Muscle layer of colon (tissue), 2 donors: Measurements from ENCODE around the gene TSPAN18.

Source experiments
- H3K27ac ChIP-seq: one replicate; pipeline ENCODE4 v1.7.0; 2013; ENCODE audit warnings: low read depth, mild to moderate bottlenecking, low read length, moderate library complexity
- H3K27me3 ChIP-seq, 2 donors: one replicate each; pipeline ENCODE4 v1.7.0; 2013; ENCODE audit warnings: low read length in 2 of 2, mild to moderate bottlenecking in 2 of 2; ENCODE audit not compliant: insufficient read depth in 2 of 2, control insufficient read depth in 1 of 2
- H3K36me3 ChIP-seq: one replicate; pipeline ENCODE4 v1.7.0; 2013; ENCODE audit warnings: mild to moderate bottlenecking, low read length; ENCODE audit not compliant: insufficient read depth
- H3K4me1 ChIP-seq: one replicate; pipeline ENCODE4 v1.7.0; 2013; ENCODE audit warnings: mild to moderate bottlenecking, low read length; ENCODE audit not compliant: insufficient read depth
- H3K4me3 ChIP-seq, 2 donors: one replicate each; pipeline ENCODE4 v1.7.0; 2013; ENCODE audit warnings: low read length in 2 of 2, low read depth in 1 of 2, mild to moderate bottlenecking in 1 of 2, moderate library complexity in 1 of 2
- H3K9ac ChIP-seq: one replicate; pipeline ENCODE4 v1.7.0; 2013; ENCODE audit warnings: low read length
- H3K9me3 ChIP-seq: one replicate; pipeline ENCODE4 v1.7.0; 2013; ENCODE audit warnings: mild to moderate bottlenecking, low read length
- donor health status: abdominal sarcoma.
- donor health status: Adenocarcinoma of cecum.

The TSPAN18 gene

GRCh38 chr11:44848963-44849350 lies 122.2 kb downstream of the TSPAN18 start:
- no peak overlapping the region for H3K4me3 ChIP-seq
- no peaks in the 10 kb centered on the region for H3K27me3 ChIP-seq
- H3K36me3 ChIP-seq = peaks cover 4% of the 10 kb centered on the region
- H3K4me1 ChIP-seq = peaks cover 5% of the 10 kb centered on the region
- no peak overlapping the region for H3K9ac ChIP-seq
- no peak overlapping the region for H3K27ac ChIP-seq
- H3K9me3 ChIP-seq = no peaks in the 10 kb centered on the region

GRCh38 chr11:44849424-44849823 lies 122.7 kb downstream of the TSPAN18 start:
- H3K9ac ChIP-seq = no peak overlapping the region
- no peak overlapping the region for H3K27ac ChIP-seq
- no peaks in the 10 kb centered on the region for H3K27me3 ChIP-seq
- H3K4me1 ChIP-seq = peaks cover 8% of the 10 kb centered on the region
- H3K9me3 ChIP-seq = no peaks in the 10 kb centered on the region
- no peak overlapping the region for H3K4me3 ChIP-seq
- peaks cover 4% of the 10 kb centered on the region for H3K36me3 ChIP-seq

- H3K9ac ChIP-seq = no peak overlapping the region
- H3K27me3 ChIP-seq = no peaks in the 10 kb centered on the region
- peaks cover 4% of the 10 kb centered on the region for H3K36me3 ChIP-seq
- no peak overlapping the region for H3K4me3 ChIP-seq
- H3K9me3 ChIP-seq = no peaks in the 10 kb centered on the region
- H3K4me1 ChIP-seq = peaks cover 13% of the 10 kb centered on the region
- no peak overlapping the region for H3K27ac ChIP-seq
Observed at GRCh38 chr11:44849922-44850321, 123.2 kb downstream of the TSPAN18 start.

- no peak overlapping the region for H3K27ac ChIP-seq
- H3K36me3 ChIP-seq = peaks cover 4% of the 10 kb centered on the region
- H3K9ac ChIP-seq = no peak overlapping the region
- H3K27me3 ChIP-seq = no peaks in the 10 kb centered on the region
- H3K4me3 ChIP-seq = no peak overlapping the region
- H3K9me3 ChIP-seq = no peaks in the 10 kb centered on the region
- H3K4me1 ChIP-seq = peaks cover 13% of the 10 kb centered on the region
Observed at GRCh38 chr11:44851496-44851895, 124.7 kb downstream of the TSPAN18 start.

- no peaks in the 10 kb centered on the region for H3K27me3 ChIP-seq
- peaks cover 4% of the 10 kb centered on the region for H3K36me3 ChIP-seq
- peaks cover 18% of the 10 kb centered on the region for H3K4me1 ChIP-seq
- no peak overlapping the region for H3K27ac ChIP-seq
- H3K9me3 ChIP-seq = no peaks in the 10 kb centered on the region
- no peak overlapping the region for H3K9ac ChIP-seq
- H3K4me3 ChIP-seq = no peak overlapping the region
Observed at GRCh38 chr11:44852159-44852747, 125.5 kb downstream of the TSPAN18 start.

- Histone ChIP-seq H3K27me3 (no peaks in the 10 kb centered on the region), H3K36me3 (peaks cover 4% of the 10 kb centered on the region), H3K27ac (no peak overlapping the region)
Observed at GRCh38 chr11:44852952-44853351, 126.2 kb downstream of the TSPAN18 start.

GRCh38 chr11:44853666-44854065 lies 126.9 kb downstream of the TSPAN18 start:
- no peaks in the 10 kb centered on the region for H3K9me3 ChIP-seq
- H3K27me3 ChIP-seq = no peaks in the 10 kb centered on the region
- peaks cover 4% of the 10 kb centered on the region for H3K36me3 ChIP-seq
- peaks cover 32% of the 10 kb centered on the region for H3K4me1 ChIP-seq
- H3K4me3 ChIP-seq = no peak overlapping the region
- H3K9ac ChIP-seq = no peak overlapping the region
- H3K27ac ChIP-seq = no peak overlapping the region

More at GRCh38 chr11:44852952-44853351, 126.2 kb downstream of the TSPAN18 start:
- Histone ChIP-seq H3K9ac (no peak overlapping the region), H3K9me3 (no peaks in the 10 kb centered on the region), H3K4me1 (peaks cover 25% of the 10 kb centered on the region), H3K4me3 (no peak overlapping the region)

- no peaks in the 10 kb centered on the region for H3K9me3 ChIP-seq
- H3K27me3 ChIP-seq = no peaks in the 10 kb centered on the region
- no peak overlapping the region for H3K9ac ChIP-seq
- no peak overlapping the region for H3K4me3 ChIP-seq
- H3K27ac ChIP-seq = peak overlapping the region; percentile 48
- H3K36me3 ChIP-seq = peaks cover 4% of the 10 kb centered on the region
- peaks cover 36% of the 10 kb centered on the region for H3K4me1 ChIP-seq
Observed at GRCh38 chr11:44854086-44854485, 127.3 kb downstream of the TSPAN18 start.

- Histone ChIP-seq H3K4me1 (peaks cover 44% of the 10 kb centered on the region), H3K4me3 (no peak overlapping the region), H3K36me3 (peaks cover 4% of the 10 kb centered on the region), H3K27me3 (no peaks in the 10 kb centered on the region), H3K9ac (no peak overlapping the region), H3K9me3 (no peaks in the 10 kb centered on the region), H3K27ac (peak overlapping the region; percentile 48)
Observed at GRCh38 chr11:44854741-44855492, 128.2 kb downstream of the TSPAN18 start.

GRCh38 chr11:44855493-44855849 lies 128.7 kb downstream of the TSPAN18 start:
- no peak overlapping the region for H3K27ac ChIP-seq
- H3K9ac ChIP-seq = no peak overlapping the region
- peaks cover 8% of the 10 kb centered on the region for H3K36me3 ChIP-seq
- H3K4me3 ChIP-seq = no peak overlapping the region
- H3K27me3 ChIP-seq = no peaks in the 10 kb centered on the region
- peaks cover 47% of the 10 kb centered on the region for H3K4me1 ChIP-seq
- H3K9me3 ChIP-seq = no peaks in the 10 kb centered on the region

- Histone ChIP-seq H3K4me1 (peaks cover 58% of the 10 kb centered on the region), H3K36me3 (peaks cover 6% of the 10 kb centered on the region), H3K9ac (peak overlapping the region; percentile 19), H3K9me3 (no peaks in the 10 kb centered on the region), H3K4me3 (no peak overlapping the region), H3K27me3 (no peaks in the 10 kb centered on the region), H3K27ac (peak overlapping the region; percentile 66)
Observed at GRCh38 chr11:44857490-44858090, 130.8 kb downstream of the TSPAN18 start.
